Right ventricle myocardium inferior (tissue), 1 donor: ENCODE measurements around the gene JAML. TPM values are rescaled to one million over a fixed set of nuclear protein-coding genes. Genes with fewer than 3 reads are reported as not detected.

Experiments used
- total RNA-seq: library from RNA; stranded (reverse); fragmentation: NEBNext Ultra II Directional; extraction: Animal tissue kit (Norgen Biotek cat#: 25700); gene quantifications from one replicate; pipeline ENCODE4 v1.2.1, GENCODE V29; 2021
- donor health status: DM: no; HTN: yes; CAD: no; lungs with severe emphysema.

The JAML gene
- total RNA-seq, 1 donor from 2014 or later, result 3.3 TPM

Other genes starting within 250 kb of the JAML start
- 7.2 TPM for gene IL10RA, start 238.6 kb downstream of the JAML start, total RNA-seq
- not detected for gene TMPRSS4, start 147.9 kb downstream of the JAML start, total RNA-seq
- gene SMIM35, start 138.0 kb downstream of the JAML start, total RNA-seq, result not detected
- gene SCN4B, start 72.2 kb downstream of the JAML start, total RNA-seq, result 12.6 TPM
- gene SCN2B, start 48.4 kb downstream of the JAML start, total RNA-seq, result 18.3 TPM
- 2.2 TPM for gene MPZL3, start 27.4 kb upstream of the JAML start, total RNA-seq
- 11.4 TPM for gene MPZL2, start 39.3 kb upstream of the JAML start, total RNA-seq
- gene CD3E, start 79.7 kb upstream of the JAML start, total RNA-seq, result 0.70 TPM
- gene CD3D, start 117.7 kb upstream of the JAML start, total RNA-seq, result not detected
- gene CD3G, start 119.3 kb upstream of the JAML start, total RNA-seq, result 0.78 TPM
- gene UBE4A, start 134.6 kb upstream of the JAML start, total RNA-seq, result 32.0 TPM
- 762 TPM for gene ATP5MG, start 176.6 kb upstream of the JAML start, total RNA-seq
- gene KMT2A, start 211.5 kb upstream of the JAML start, total RNA-seq, result 24.3 TPM